Neuron (in vitro differentiated cells): ENCODE results near the gene SCAANT1.

Experiments
- H2AFZ ChIP-seq: one replicate; pipeline ENCODE4 v1.6.1; 2013; ENCODE audit warnings: low read depth, mild to moderate bottlenecking, inconsistent platforms, low read length, moderate library complexity
- H3K27me3 ChIP-seq: one replicate; pipeline ENCODE4 v1.6.1; 2013; ENCODE audit warnings: low read length; ENCODE audit not compliant: insufficient read depth
- H3K36me3 ChIP-seq: one replicate; pipeline ENCODE4 v1.6.1; 2013; ENCODE audit warnings: low read length; ENCODE audit not compliant: insufficient read depth
- H3K4me1 ChIP-seq: one replicate; pipeline ENCODE4 v1.6.1; 2013; ENCODE audit warnings: low read length; ENCODE audit not compliant: insufficient read depth
- H3K4me3 ChIP-seq: 2 replicates; pipeline ENCODE4 v1.5.1; 2013; ENCODE audit warnings: mild to moderate bottlenecking, low read length, moderate library complexity
- H3K9me3 ChIP-seq: one replicate; pipeline ENCODE4 v1.6.1; 2013; ENCODE audit warnings: low read length

The SCAANT1 gene

DNA sequence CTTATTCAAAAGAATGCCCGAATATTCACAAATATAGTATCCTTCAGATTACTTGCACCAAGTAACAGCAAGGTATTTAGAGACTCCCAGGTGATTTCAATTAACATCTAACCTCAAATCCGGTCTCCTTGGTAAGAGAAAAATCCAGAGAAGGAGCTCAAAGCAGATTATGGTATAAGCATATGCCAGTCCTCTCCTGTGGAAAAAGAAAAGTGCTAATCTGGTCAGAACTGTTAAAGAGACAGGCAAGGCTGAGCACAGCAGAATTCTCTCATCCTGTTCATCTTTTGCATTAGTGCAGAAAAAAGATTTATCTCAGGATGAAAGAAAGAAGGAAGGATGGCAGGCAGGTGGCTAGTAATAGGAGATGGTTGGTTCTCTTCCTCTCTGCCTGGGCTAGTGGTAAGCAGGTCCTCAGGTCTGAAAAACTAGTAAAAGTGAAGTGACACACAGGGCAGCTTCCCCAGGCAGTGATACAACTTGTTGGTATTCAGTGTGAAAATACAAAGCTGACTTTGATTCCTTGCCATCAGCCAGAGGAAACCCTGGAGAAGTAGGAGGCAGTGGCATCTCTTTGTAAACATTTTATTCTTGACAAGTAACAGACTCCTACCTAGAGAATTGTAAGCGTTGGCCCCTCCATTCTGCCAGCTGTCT is 34.3 kb downstream of the SCAANT1 start:
- Histone ChIP-seq H2AFZ (no peak overlapping the region), H3K9me3 (no peaks in the 10 kb centered on the region), H3K4me1 (peaks cover 21% of the 10 kb centered on the region), H3K4me3 (no peak overlapping the region), H3K36me3 (no peaks in the 10 kb centered on the region), H3K27me3 (no peaks in the 10 kb centered on the region)

DNA sequence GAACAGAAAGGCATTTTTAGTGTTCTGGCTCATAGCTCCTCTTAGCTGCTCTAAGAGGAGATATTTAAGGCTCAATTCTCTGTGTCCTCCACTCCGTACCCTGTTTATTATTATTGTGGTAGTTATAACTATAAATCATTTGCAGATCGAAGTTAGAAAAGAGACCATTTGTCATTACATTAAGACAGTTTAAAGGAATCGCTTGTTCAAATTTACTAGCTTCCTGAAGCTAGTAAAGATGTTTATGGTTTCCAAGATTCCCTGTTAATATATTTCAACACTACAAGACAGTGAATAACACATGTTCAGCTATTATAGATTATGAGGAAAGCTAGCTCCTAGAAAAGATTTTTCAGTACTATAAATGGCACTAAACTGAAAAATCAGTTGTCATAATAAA is 35.9 kb downstream of the SCAANT1 start:
- Histone ChIP-seq H3K36me3 (no peaks in the 10 kb centered on the region), H3K9me3 (no peaks in the 10 kb centered on the region), H2AFZ (no peak overlapping the region), H3K4me1 (peaks cover 21% of the 10 kb centered on the region), H3K27me3 (no peaks in the 10 kb centered on the region), H3K4me3 (no peak overlapping the region)

DNA sequence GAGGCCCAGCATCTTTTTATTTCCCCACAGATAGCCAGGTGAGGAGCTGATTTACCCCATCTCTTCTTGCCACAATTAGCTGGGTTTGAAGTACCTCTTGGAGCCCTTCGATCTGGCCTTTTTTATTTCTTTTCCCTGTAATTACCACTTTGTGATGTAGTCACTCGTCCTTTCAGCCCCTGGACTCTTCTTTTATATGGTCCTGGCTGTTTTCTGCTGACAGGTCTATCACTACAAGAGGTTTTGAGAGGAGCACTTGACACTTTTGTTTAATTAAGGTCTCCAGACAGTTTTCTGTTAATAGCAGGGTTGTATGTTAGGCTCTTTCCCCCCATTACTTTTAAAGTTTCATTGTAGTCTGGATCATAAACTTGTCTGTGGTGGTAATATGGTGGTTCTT is 36.7 kb downstream of the SCAANT1 start:
- no peaks in the 10 kb centered on the region for H3K27me3 ChIP-seq
- no peak overlapping the region for H2AFZ ChIP-seq
- no peaks in the 10 kb centered on the region for H3K9me3 ChIP-seq
- no peaks in the 10 kb centered on the region for H3K36me3 ChIP-seq
- H3K4me1 ChIP-seq, result peaks cover 21% of the 10 kb centered on the region
- no peak overlapping the region for H3K4me3 ChIP-seq

DNA sequence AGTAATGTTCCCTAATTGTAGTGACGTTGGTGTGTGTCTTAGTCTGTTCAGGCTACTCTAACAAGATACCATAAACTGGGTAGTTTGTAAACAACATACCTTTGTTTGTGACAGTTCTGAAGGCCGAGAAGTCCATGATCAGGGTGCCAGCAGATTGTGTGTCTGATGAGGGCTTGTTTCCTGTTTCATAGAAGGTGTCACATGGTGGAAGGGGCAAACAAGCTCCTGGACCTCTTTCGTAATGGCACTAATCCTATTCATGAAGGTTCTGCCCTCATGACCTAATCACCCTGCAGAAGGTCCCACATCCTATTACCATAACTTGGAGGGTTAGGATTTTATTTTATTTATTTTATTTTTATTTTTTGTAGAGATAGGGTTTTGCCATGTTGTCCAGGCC is 37.4 kb downstream of the SCAANT1 start:
- H3K4me1 ChIP-seq, result peaks cover 21% of the 10 kb centered on the region
- no peaks in the 10 kb centered on the region for H3K36me3 ChIP-seq
- no peaks in the 10 kb centered on the region for H3K9me3 ChIP-seq
- no peak overlapping the region for H2AFZ ChIP-seq
- H3K4me3 ChIP-seq, result no peak overlapping the region
- H3K27me3 ChIP-seq, result no peaks in the 10 kb centered on the region

DNA sequence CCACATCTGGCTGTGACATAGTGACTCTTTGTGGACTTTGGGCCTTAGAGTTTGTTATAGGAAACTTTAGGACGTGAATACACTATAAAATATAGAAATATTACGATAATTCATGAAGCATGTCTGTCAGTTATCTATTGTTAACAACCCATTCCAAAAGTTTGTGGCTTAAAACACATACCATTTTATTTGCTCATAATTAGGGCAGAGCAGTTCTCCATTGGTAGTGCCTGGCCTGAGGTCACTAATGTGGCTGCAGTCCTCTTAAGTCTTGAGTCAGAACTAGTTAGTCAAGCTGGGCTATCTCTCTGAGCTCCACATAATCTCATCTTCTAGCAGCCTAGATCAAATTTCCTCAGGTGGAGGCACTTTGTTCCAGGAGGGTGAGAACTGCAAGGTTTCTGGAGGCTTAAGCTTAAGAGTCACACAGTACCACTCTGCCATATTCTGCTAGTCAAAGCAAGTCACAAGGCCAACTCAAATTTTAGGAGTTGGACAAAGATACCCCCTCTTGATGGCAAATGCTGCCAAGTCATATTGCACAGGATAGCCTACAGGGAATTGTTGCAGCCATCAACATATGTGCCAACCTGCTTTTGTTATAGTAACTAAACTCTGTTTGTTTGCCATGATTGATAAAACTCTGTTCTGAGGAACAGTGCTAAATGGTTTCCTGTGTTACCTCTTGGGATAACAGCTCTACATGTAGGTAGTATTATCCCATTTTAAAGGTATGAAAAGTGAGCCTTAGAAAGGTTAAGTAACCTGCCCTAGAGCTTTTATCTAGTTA is 39.9 kb downstream of the SCAANT1 start:
- Histone ChIP-seq H3K27me3 (no peaks in the 10 kb centered on the region), H3K4me3 (no peak overlapping the region), H3K36me3 (peaks cover 1% of the 10 kb centered on the region), H2AFZ (no peak overlapping the region), H3K4me1 (peaks cover 8% of the 10 kb centered on the region), H3K9me3 (no peaks in the 10 kb centered on the region)

DNA sequence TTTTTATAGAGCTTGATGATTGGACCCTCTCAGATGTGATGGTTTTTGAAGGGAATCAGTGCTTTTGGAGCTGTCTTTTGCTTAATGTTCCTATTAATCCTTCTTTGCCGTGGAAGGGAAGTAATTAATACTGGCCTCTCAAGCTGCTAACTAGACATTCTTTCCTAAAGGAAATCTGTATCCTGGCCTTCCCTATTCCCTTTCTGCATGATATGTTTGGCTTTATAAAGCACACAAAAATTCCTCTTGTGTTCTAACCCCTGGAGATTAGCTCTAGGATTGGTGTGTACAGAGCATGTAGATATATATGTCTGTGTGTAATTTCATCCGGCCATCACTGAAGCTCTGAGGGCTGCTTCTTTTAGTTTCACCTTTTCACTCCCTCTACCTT is 41.6 kb downstream of the SCAANT1 start:
- H3K4me1 ChIP-seq, result no peaks in the 10 kb centered on the region
- H3K36me3 ChIP-seq, result peaks cover 6% of the 10 kb centered on the region
- H2AFZ ChIP-seq, result no peak overlapping the region
- H3K27me3 ChIP-seq, result no peaks in the 10 kb centered on the region
- H3K4me3 ChIP-seq, result no peak overlapping the region
- H3K9me3 ChIP-seq, result no peaks in the 10 kb centered on the region

DNA sequence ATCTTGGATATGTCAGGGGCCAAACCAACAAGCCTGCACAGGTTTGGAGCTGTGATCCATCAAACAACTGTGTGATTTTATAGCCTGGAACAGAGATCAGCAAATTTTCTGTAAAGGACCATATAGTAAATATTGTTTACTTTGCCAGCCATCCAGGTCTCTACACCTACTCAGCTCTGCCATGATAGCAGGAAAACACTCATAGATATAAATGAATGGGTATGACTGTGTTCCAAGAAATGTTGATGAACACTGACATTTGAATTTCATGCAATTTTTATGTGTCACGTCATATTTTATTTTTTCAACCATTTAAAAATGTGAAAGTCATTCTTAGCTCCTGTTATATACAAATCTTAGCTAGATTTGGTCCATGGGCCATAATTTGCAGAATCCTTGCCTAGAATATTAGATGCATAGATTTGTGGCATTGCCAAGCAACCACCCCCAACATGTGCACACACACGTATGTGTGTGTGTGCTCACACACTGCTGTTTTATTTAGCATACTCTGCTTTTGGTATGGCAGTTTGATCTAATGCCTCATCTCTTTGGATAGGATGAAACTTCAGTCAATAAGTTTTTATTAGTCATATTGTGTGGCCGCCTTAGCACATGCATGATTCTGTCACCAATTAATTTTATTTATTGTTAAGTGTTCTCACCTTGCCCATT is 42.1 kb downstream of the SCAANT1 start:
- H2AFZ ChIP-seq, result no peak overlapping the region
- peaks cover 2% of the 10 kb centered on the region for H3K4me1 ChIP-seq
- H3K9me3 ChIP-seq, result no peaks in the 10 kb centered on the region
- peaks cover 6% of the 10 kb centered on the region for H3K36me3 ChIP-seq
- H3K27me3 ChIP-seq, result no peaks in the 10 kb centered on the region
- no peak overlapping the region for H3K4me3 ChIP-seq

DNA sequence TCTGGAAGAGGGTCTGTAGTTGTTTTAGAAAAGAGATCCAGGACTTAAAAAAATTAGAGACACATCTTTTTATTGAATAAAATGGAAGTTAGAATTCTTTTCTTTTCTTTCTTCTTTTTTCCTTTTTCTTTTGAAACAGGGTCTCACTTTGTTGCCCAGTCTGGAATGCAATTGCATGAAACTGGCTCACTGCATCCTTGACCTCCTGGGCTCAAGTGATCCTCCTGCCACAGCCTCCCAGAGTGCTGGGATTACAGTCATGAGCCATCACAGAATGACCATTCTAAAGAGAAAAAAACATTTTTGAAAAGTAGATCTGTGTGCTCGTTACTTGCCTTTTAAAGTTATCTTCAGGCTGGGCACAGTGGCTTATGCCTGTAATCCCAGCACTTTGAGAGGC is 45.0 kb downstream of the SCAANT1 start:
- no peak overlapping the region for H2AFZ ChIP-seq
- H3K9me3 ChIP-seq, result no peaks in the 10 kb centered on the region
- peaks cover 6% of the 10 kb centered on the region for H3K36me3 ChIP-seq
- H3K4me1 ChIP-seq, result peaks cover 16% of the 10 kb centered on the region
- no peak overlapping the region for H3K4me3 ChIP-seq
- no peaks in the 10 kb centered on the region for H3K27me3 ChIP-seq

DNA sequence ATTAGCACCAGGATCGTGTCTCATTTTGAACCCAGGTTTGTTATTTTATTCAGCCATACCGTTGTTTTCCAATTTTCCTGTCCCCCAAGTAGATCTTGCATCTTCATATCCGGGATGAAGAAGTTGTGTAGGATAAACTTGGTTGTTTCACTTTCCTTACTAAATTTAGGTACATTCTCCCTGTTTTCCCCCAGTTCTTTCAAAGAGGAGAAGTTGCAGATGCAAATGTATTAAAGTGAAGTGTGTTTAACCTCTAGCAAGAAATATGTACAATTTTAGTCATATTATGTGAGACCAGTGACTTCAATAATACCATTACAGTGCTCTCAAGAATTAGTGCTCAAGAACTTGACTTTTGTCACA is 47.2 kb downstream of the SCAANT1 start:
- H3K4me1 ChIP-seq, result peaks cover 20% of the 10 kb centered on the region

DNA sequence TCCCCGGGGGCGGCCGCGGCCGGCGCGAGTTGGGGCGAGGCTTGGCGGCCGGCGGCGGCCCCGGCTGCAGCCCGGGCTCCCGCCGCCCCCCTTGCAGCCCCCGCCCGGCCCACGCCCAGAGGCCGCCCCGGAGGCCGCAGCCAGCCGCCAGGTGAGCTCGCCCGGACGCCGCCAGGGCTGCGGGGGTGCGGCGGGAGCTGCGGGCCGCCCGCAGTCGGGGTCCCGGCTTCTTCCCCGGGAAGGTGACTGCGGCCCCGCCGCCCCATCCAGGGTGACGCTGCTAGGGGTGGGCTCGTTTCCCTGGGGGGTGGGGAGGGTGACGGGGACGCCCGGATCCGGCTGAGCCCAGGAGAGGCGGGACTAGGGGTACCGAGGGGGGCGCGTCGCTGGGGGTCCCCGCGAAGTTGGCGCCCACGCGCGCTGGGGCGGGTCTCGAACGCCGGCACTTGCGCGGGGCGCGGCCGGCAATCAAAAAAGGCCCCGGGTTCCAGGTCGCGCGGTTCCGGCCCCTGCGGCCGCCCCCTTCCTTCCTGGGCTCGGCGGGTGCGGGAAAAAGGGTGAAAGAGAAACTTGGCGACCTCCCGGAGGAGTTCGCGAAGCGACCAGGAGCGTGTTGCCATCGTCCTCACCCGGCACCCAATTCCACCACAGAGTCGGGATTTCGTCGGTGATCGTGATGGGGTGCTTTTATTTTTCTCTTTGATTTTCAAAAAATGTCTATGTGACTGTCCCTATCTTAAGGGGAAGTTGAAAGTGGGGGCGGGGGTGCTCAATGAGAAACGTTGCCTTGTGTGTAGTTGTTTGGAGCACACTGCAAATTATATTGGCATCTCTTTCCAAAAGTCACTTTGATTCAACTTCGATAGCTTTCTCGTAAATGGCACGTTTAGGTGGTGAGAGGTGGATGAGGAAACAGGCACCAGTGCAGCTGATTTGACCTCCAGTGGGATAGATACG is 47.9 kb downstream of the SCAANT1 start:
- Histone ChIP-seq H3K4me1 (peaks cover 20% of the 10 kb centered on the region), H2AFZ (peak overlapping the region; percentile 86), H3K4me3 (peak overlapping the region; percentile 77), H3K36me3 (peaks cover 6% of the 10 kb centered on the region), H3K27me3 (no peaks in the 10 kb centered on the region), H3K9me3 (no peaks in the 10 kb centered on the region)

More for the DNA sequence above, 47.2 kb downstream of the SCAANT1 start:
- H2AFZ ChIP-seq, result peak overlapping the region; percentile 86
- no peaks in the 10 kb centered on the region for H3K27me3 ChIP-seq
- peak overlapping the region; percentile 77 for H3K4me3 ChIP-seq
- H3K9me3 ChIP-seq, result no peaks in the 10 kb centered on the region
- H3K36me3 ChIP-seq, result peaks cover 6% of the 10 kb centered on the region

DNA sequence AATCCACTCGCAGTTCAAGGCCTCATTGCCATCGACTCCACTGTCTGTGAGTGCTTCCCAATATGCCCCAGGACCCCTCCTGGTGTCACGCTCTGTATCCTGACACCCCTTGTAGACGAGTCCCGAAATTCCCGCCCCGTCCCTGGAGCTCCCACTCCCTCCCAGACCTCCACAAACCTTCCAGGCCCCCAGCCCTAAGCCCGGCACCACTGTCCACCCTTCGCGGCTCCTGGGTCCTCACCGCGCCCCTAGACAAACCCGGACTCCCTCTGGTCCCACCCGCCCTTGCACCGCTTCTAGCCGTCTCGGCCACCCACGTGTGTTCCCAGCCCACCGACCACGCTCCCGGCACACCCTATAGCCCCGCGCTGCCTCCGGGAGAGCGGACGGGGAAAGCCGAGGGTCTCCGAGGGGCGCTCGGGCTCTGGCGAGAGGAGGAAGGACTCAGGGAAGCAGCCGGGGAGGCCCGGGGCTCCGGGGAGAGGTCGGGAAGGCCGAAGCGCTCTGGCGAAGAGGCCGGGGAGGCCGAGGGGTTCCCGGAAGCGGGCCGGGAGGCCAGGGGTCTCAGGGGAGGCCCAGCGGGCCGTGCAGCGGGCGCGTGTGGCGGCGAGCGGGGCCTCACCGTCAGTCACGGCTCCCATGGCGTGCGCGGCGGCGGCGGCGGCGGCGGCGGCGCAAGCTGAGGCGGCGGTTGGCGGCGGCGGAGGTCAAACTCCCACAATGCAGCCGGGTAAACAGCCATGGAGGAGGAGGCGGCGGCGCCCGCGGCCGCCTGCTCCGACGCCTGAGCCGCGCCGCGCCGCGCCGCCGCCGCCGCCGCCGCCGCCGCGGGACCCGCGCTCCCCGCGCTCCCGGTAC is 48.8 kb downstream of the SCAANT1 start, which contains the start of the genes ATXN7 and THOC7:
Gene ATXN7, plus strand, starts transcription at position 718 of the 858 bp plus-strand sequence. CDS start 48,732 bp downstream, outside the sequence.
Gene THOC7, minus strand, starts transcription at position 656 of the 858 bp plus-strand sequence. Its CDS starts 15 bp downstream, at position 641.
- Histone ChIP-seq H3K4me3 (peak within 1 kb of the TSS; percentile 78), H3K9me3 (no peaks in the 10 kb centered on the region), H2AFZ (peak within 1 kb of the TSS; percentile 94), H3K4me1 (peaks cover 20% of the 10 kb centered on the region), H3K36me3 (peaks cover 6% of the 10 kb centered on the region), H3K27me3 (no peaks in the 10 kb centered on the region)

DNA sequence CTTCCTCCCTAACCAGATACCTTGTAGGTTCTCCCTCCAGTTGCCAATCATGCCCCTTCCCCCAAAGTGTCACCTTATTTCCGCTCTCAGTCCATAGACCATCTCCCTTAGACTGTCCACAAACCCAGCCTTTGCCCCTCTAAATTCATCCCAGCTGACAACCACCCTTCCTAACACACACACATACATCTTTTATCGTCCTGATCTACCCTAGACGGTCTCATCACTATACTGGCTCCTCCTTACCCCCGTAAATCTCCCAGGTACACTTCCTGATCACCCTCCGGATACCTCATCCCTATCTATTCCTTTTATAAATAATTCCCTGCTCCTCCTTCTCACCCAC is 49.4 kb downstream of the SCAANT1 start:
- peaks cover 6% of the 10 kb centered on the region for H3K36me3 ChIP-seq
- H3K4me3 ChIP-seq, result peak overlapping the region; percentile 78
- H3K9me3 ChIP-seq, result no peaks in the 10 kb centered on the region
- H3K27me3 ChIP-seq, result no peaks in the 10 kb centered on the region
- H2AFZ ChIP-seq, result peak overlapping the region; percentile 94
- H3K4me1 ChIP-seq, result peaks cover 20% of the 10 kb centered on the region
